Left ventricle myocardium inferior (tissue), 1 donor: ENCODE results near the gene CHRDL1. TPM values are rescaled to one million over a fixed set of nuclear protein-coding genes. Genes with fewer than 3 reads are reported as not detected.
"Not testable (repeated sequence)": the region's sequence is repeated elsewhere in the genome, so short reads cannot be mapped to it uniquely, and the experiment has no call there.

ENCODE experiments used
- DNase-seq: peaks from one replicate; pipeline ENCODE4 v3.0.0-alpha.2; 2020
- H3K27ac ChIP-seq: fragments of 200-600 bp; replicated peaks from 2 replicates; pipeline ENCODE4 v1.8.0; 2021
- H3K27me3 ChIP-seq: fragments of 200-600 bp; 2 replicates; pipeline ENCODE4 v1.8.0; 2021; ENCODE audit warnings: low read depth
- H3K36me3 ChIP-seq: fragments of 200-600 bp; 2 replicates; pipeline ENCODE4 v1.8.0; 2021
- H3K4me1 ChIP-seq: fragments of 200-600 bp; 2 replicates; pipeline ENCODE4 v1.8.0; 2021
- H3K4me3 ChIP-seq: fragments of 200-600 bp; 2 replicates; pipeline ENCODE4 v1.8.0; 2021; ENCODE audit warnings: mild to moderate bottlenecking, moderate library complexity
- H3K9me3 ChIP-seq: fragments of 200-600 bp; replicated peaks from 2 replicates; pipeline ENCODE4 v1.8.0; 2021
- intact Hi-C: fragments of 100-400 bp; cut with micrococcal nuclease; formaldehyde crosslinking; loops from one replicate; pipeline ENCODE4 v1.11.0; 2022
- total RNA-seq: library from RNA; stranded (reverse); fragmentation: NEBNext Ultra II Directional; extraction: Animal tissue kit (Norgen Biotek cat#: 25700); gene quantifications from one replicate; pipeline ENCODE4 v1.2.1, GENCODE V29; 2021
- TF ChIP-seq, protein P1 (sequence below): fragments of 200-600 bp; IDR thresholded peaks from 2 replicates; pipeline ENCODE4 v1.8.0; 2021; ENCODE audit warnings: antibody characterized with exemption, mild to moderate bottlenecking, borderline replicate concordance
- donor health status: DM: no; HTN: yes; CAD: no; lungs with severe emphysema.

CHRDL1 gene
- total RNA-seq, 1 donor from 2014 or later, result 3.7 TPM

DNA sequence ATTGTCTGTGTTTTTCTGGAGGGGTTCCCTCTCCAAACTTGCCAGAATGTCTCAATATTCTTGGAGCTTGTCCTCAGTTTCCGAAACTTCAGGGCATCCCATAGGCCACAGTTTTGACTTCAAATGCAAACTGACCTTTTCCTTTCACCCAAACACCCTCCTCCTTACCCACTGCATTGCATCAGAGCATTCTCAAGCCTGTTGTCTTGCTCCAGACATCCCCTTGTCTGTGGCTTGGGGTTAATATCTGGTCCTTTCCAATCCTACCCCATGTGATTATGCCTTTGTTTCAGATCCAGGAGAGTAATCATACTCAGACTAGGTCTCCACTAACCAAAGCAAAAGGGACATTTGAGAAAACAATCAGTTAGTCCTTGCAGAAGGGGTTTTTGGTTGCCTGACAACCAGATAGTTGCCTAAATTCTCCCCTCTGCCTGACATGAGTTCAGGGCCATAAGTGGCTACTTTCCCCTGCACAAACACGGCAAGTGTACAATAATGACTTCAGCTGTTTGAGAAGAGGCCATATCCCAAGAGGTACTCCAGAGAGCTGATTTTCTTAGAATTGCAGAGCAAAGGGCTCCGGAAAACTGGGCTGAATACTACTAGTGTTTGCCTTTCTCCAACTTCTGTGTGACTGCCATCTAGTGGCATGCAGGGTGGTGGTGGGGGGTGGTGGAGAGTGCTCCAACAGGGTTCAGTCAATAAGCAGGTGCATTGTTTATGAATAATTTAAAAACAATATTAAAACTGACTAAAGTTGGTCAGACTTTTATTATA is 130.2 kb downstream of the CHRDL1 start:
- no peaks in the 10 kb centered on the region for H3K36me3 ChIP-seq
- H3K27ac ChIP-seq, result no peak overlapping the region
- intact Hi-C loops, result no loop called here
- TF ChIP-seq, protein P1, sequence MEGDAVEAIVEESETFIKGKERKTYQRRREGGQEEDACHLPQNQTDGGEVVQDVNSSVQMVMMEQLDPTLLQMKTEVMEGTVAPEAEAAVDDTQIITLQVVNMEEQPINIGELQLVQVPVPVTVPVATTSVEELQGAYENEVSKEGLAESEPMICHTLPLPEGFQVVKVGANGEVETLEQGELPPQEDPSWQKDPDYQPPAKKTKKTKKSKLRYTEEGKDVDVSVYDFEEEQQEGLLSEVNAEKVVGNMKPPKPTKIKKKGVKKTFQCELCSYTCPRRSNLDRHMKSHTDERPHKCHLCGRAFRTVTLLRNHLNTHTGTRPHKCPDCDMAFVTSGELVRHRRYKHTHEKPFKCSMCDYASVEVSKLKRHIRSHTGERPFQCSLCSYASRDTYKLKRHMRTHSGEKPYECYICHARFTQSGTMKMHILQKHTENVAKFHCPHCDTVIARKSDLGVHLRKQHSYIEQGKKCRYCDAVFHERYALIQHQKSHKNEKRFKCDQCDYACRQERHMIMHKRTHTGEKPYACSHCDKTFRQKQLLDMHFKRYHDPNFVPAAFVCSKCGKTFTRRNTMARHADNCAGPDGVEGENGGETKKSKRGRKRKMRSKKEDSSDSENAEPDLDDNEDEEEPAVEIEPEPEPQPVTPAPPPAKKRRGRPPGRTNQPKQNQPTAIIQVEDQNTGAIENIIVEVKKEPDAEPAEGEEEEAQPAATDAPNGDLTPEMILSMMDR, result peak; percentile 42
- no peaks in the 10 kb centered on the region for H3K27me3 ChIP-seq
- no peak overlapping the region for H3K4me3 ChIP-seq
- peak; percentile 13 for DNase-seq
- no peaks in the 10 kb centered on the region for H3K9me3 ChIP-seq
- no peaks in the 10 kb centered on the region for H3K4me1 ChIP-seq

GRCh38 chrX:110657073-110657472 is 138.5 kb downstream of the CHRDL1 start:
- Histone ChIP-seq H3K27me3 (no peaks in the 10 kb centered on the region), H3K36me3 (no peaks in the 10 kb centered on the region), H3K4me3 (no peak overlapping the region), H3K4me1 (no peaks in the 10 kb centered on the region), H3K27ac (no peak overlapping the region), H3K9me3 (peaks cover 11% of the 10 kb centered on the region)
- TF ChIP-seq, protein P1, result no peak
- DNase-seq, result no peak
- intact Hi-C loops, result no loop called here

- H3K4me3 ChIP-seq, H3K27me3 ChIP-seq, intact Hi-C loops, DNase-seq, H3K27ac ChIP-seq, H3K4me1 ChIP-seq, H3K36me3 ChIP-seq: not testable (repeated sequence)
- H3K9me3 ChIP-seq, result peaks cover 15% of the 10 kb centered on the region
Measured at GRCh38 chrX:110654280-110654679, 141.3 kb downstream of the CHRDL1 start.

- intact Hi-C loops, result no loop called here
- Histone ChIP-seq H3K9me3 (no peaks in the 10 kb centered on the region), H3K27ac (no peak overlapping the region), H3K4me3 (no peak overlapping the region), H3K36me3 (no peaks in the 10 kb centered on the region), H3K27me3 (no peaks in the 10 kb centered on the region), H3K4me1 (no peaks in the 10 kb centered on the region)
- DNase-seq, result no peak
- TF ChIP-seq, protein P1, result no peak
Measured at GRCh38 chrX:110646386-110646785, 149.2 kb downstream of the CHRDL1 start.
